GM18868 (cell line): Measurements from ENCODE around the gene PRKCA.

Source experiments
- ATAC-seq: cut with Tn5 transposase; IDR thresholded peaks from one replicate; pipeline ENCODE4 v1.9.1; 2021; ENCODE audit warnings: mild to moderate bottlenecking, moderate library complexity; ENCODE audit not compliant: unreplicated experiment

The PRKCA gene

GRCh38 chr17:66841328-66841727 is 538.9 kb downstream of the PRKCA start:
- ATAC-seq = no peak

GRCh38 chr17:66841744-66842143 is 539.3 kb downstream of the PRKCA start:
- ATAC-seq = no peak

- no peak for ATAC-seq
These were observed 540.1 kb downstream of the PRKCA start for GRCh38 chr17:66842505-66842904.

GRCh38 chr17:66842959-66843358 is 540.5 kb downstream of the PRKCA start:
- ATAC-seq = no peak

- ATAC-seq = no peak
These were observed 541.2 kb downstream of the PRKCA start for GRCh38 chr17:66843627-66844026.

- ATAC-seq = no peak
These were observed 545.3 kb downstream of the PRKCA start for GRCh38 chr17:66847704-66848103.

GRCh38 chr17:66848496-66848895 is 546.1 kb downstream of the PRKCA start:
- ATAC-seq = no peak

- ATAC-seq = no peak
These were observed 546.7 kb downstream of the PRKCA start for GRCh38 chr17:66849032-66849655.

- ATAC-seq = no peak
These were observed 547.6 kb downstream of the PRKCA start for GRCh38 chr17:66849851-66850580.

- ATAC-seq = no peak
These were observed 548.3 kb downstream of the PRKCA start for GRCh38 chr17:66850692-66851091.

GRCh38 chr17:66855204-66855603 is 552.8 kb downstream of the PRKCA start:
- ATAC-seq = no peak

GRCh38 chr17:66858226-66859083 is 556.0 kb downstream of the PRKCA start:
- ATAC-seq = no peak

- ATAC-seq = no peak
These were observed 556.9 kb downstream of the PRKCA start for GRCh38 chr17:66859353-66859752.

GRCh38 chr17:66860204-66860603 is 557.8 kb downstream of the PRKCA start:
- ATAC-seq = no peak
